HG02571 (cell line): ENCODE results near the gene NEURL2.
A peak's percentile ranks its signal among the peaks of the same experiment; 100 is the strongest.
"Not testable (repeated sequence)": the region's sequence is repeated elsewhere in the genome, so short reads cannot be mapped to it uniquely, and the experiment has no call there.

Experiments used
- ATAC-seq: cut with Tn5 transposase; IDR thresholded peaks from one replicate; pipeline ENCODE4 v1.9.1; 2021; ENCODE audit warnings: mild to moderate bottlenecking, moderate library complexity; ENCODE audit not compliant: unreplicated experiment

Gene NEURL2

DNA sequence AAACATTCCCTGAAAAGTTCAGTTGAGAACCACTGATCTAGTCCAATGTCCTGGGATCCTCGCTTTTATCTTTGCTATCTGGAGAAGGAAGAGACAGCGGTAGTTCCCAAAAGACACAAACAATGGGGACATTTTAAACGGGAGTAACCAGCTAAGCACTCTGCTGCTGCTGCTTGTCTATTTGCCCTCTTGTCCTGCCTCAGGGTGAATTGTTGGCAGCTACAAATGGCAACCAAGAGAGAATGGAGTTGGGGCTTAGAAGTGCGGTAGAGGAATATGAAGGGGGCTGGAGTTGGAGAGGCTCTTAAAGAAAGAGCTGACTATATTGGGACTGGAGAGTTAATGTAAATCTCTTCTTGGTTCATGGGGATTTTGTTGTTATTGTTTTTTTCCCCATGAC lies 16.4 kb downstream of the NEURL2 start:
- ATAC-seq = no peak

DNA sequence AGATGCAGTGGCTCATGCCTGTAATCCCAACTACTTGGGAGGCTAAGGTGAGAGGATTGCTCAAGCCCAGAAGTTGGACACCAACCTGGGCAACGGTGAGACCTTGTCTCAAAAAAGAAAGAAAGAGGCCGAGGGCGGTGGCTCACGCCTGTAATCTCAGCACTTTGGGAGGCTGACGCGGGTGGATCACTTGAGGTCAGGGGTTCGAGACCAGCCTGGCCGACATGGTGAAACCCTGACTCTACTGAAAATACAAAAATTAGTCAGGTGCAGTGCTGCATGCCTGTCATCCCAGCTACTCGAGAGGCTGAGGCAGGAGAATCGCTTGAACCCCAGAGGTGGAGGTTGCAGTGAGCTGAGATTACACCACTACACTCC lies 16.9 kb downstream of the NEURL2 start:
- ATAC-seq = not testable (repeated sequence)

DNA sequence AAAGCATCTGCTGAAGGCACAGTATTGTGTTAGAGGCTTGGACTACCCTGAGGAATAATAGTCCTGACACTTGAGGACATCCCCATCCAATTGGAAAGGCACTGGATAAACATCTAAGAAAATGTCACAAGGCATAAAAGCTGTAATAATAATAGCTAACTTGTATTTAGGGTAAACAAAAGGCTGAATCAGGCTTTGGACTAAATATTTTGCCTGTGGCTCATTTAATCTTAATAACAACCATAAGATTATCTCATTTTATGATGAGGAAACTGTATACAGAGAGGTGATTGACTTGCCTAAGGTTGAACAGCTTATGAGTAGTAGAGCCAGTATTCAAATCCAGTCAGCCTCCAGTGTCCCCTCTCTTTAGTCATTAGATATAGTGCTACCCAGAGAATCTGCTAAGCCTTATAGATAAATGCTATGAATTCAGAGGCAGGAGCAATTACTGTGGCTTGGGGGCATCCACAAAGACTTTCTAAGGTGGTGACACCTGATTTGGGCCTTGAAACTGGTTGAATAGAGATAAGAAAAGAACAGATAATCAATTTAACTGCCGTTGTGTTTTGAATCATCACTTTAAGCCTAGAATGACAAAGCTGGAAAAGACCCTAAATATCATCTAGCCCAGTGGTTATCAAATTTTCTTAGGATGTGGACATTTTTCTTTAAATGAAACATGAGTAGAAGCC lies 17.5 kb downstream of the NEURL2 start:
- ATAC-seq = no peak

DNA sequence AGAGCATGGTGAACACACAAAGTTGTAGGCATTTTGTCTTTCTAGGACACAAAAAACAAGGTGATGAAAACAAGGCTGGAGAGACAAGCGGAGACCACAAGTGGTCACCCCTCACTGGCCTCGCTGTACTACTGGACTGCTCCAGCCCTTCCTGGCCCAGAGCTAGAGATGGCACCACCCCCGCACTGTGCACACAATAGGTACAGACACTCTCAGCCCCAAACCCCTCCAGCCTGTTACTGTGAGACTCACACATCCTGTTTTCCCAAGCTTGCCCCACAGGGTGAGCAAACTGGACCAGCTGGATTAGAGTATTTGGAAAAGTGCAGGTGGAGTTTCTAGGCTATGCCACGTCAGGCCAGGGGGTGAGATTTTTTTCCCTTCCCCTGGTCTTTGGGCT lies 18.4 kb downstream of the NEURL2 start:
- ATAC-seq = no peak

DNA sequence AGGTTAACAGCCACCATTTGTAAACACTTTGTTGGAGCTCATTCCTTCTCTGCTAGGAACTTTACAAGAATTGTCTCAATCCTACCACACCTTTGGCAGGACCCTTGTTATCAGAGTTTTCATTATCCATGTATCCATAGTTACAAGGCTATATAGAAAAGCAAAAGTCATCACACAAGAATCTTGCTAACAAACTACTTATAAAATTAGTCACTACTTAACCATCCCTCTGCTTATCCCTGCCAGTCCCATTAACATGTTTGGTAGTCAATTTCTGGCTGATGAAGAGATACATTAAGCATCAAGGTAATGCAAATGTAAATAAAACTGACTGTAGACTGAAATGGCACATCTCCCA lies 23.2 kb downstream of the NEURL2 start:
- no peak for ATAC-seq

DNA sequence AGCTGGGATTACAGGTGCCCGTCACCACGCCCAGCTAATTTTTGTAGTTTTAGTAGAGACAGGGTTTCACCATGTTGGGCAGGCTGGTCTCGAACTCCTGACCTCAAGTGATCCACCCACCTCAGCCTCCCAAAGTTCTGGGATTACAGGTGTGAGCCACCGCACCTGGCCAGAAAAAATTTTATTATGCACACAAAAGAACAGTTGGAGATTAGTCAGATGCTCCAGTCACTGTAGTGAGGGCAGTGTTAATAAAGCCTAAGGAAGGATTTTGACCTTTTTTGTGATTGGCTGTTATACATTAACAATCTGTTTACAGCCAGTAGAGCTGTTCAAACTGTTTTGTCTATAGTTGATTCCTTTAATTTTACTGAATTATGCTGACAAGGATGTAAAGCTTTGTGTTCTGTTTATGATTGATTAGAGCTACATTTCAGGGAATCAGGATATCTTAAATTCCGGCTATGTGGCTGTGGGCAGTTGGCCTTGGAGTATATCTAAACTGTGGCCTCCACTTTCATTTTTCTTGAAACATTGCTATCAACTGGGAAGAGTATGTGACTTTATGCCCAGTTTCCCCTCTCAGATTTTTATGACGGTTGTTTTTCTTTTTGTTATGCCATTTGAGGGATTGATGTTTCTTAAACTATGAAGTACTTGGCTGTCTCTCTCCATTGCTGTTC lies 23.7 kb downstream of the NEURL2 start:
- ATAC-seq = no peak

DNA sequence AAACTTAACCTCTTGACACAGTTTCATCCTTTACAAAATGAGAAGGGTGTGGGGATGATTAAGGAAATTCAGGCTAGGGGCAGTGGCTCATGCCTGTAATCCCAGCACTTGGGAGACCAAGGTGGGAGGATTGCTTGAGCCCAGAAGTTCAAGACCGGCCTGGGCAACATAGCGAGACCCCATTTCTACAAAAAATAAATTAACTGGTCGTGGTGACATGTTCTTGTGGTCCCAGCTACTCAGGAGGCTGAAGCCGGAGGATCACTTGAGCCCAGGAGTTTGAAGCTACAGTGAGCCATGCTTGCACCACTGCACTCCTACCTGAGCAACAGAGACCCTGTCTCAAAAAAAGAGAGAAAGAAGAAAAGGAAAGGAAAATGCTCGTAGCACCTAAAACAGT lies 24.6 kb downstream of the NEURL2 start:
- ATAC-seq = no peak

DNA sequence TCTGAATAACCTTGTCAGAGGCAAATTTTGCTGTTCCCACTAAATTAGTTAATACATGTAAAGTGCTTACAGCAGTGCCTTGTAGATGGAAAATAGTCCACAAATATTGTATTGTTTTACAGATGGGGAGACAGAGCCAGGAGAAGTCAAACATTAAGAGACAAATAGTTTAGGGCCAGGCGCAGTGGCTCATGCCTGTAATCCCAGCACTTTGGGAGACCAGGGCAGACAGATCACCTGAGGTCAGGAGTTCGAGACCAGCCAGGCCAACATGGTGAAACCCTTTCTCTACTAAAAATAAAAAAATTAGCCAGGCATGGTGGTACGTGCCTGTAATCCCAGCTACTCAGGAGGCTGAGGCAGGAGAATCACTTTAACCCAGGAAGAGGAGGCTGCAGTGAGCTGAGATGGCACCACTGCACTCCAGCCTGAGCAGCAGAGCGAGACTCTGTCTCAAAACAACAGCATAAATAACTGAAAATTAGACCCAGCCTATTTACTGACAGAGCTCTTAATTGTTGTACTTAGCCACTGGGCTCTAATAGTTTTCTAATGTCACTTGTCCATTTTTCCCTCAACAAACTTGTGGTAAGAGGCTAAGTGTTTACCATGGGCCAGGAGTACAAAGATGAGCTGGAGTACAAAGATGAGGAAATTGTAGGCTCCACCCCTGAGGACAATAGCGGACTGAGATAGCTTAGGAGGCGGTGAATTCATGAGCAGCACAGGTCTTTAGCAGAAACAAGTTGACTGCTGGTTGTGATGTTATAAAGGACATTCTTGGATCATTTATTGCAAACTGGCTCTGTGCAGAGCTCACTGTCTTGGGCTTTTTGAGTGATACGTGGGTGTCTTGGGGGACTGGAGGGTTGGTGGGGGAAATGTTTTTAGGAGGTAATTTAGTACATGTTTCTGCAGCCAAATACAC lies 27.2 kb downstream of the NEURL2 start:
- no peak for ATAC-seq

DNA sequence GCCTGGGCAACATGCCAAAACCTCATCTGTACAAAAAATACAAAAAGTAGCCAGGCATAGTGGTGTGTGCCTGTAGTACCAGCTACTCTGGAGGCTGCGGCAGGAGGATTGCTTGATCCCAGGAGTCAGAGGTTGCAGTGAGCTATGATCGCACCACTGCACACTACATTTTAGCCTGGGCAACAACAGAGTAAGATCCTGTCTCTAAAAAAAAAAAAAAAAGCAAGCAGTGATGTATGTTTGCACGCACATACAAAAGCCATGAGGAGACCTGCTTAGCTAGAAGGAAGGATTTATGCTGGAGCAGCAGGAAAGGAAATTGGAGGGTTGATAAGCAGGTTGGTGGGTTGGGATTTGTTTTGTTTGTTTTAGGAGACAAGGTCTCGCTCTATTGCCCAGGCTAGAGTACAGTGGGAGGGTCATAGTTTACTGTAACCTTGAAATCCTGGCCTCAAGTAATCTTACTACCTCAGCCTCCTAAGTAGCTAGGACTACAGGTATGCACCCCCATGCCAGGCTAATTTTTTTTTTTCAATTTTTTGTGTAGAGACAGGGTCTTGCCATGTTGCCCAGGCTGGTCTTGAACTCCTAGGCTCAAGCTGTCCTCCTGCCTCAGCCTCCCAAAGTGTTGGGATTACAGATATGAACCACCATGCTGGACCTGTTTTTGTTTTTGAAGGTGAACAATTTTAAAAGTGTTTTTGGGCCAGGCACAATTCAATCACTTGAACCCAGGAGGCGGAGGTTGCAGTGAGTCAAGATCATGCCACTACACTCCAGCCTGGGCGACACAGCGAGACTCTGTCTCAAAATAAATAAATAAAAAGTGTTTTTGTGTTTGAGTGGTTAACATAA lies 29.6 kb downstream of the NEURL2 start:
- no peak for ATAC-seq

DNA sequence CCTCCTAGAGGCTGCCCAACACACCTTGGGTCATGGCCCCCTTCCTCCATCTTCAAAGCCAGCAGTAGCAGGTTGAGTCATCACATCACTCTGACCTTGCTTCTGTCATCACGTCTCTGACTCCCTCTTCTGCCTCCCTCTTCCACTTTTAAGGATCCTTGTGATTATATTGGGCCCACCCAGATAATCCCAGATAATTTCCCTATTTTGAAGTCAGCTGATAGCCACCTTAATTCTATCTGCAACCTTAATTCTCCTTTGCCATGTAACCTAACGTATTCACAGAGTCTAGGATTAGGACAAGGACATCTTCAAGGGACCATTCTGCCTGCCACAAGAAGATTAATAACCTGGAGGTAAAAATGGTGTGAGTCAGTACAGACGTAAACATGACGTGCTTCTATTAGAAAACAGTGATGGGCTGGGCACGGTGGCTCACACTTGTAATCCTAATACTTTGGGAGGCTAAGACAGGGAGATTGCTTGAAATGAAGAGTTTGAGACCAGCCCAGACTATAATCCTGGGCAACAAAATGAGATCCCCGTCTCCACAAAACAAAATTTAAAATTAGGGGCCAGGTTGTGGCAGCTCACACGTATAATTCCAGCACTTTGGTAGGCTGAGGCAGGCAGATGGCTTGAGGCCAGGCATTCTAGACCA lies 30.3 kb downstream of the NEURL2 start:
- ATAC-seq = no peak

DNA sequence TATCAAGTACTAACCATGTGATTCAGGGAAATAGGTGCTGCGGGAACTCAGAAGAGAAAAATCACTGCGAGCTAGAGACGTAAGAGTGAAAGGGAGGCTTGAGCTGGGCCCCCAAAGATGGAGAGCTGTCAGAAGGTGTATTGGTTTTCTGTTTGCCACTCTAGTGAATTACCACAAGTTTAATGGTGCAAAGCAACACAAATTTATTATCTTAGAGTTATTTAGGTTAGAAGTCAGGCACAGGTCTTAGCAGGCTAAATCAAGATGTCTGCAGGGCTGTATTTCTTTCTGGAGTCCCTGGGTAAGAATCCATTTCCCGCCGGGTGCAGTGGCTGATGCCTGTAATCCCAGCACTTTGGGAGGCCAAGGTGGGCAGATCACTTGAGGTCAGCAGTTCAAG lies 31.1 kb downstream of the NEURL2 start:
- no peak for ATAC-seq

DNA sequence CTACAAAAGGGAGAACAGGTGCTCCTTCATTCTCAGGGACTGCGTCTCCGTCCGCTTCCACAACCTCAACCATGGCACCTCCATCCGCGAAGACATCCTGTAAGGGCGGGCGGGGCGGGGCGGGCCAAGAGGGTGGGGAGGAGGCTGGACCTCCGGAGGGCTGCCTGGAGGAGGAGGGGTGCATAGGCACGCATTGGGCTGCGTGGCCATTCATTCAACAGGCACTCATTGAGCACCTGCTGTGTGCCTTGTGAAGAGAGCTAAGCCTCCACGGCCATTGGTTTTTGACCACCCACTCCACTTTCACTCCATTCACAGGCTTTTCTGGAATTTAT lies 33.2 kb downstream of the NEURL2 start:
- ATAC-seq = no peak

DNA sequence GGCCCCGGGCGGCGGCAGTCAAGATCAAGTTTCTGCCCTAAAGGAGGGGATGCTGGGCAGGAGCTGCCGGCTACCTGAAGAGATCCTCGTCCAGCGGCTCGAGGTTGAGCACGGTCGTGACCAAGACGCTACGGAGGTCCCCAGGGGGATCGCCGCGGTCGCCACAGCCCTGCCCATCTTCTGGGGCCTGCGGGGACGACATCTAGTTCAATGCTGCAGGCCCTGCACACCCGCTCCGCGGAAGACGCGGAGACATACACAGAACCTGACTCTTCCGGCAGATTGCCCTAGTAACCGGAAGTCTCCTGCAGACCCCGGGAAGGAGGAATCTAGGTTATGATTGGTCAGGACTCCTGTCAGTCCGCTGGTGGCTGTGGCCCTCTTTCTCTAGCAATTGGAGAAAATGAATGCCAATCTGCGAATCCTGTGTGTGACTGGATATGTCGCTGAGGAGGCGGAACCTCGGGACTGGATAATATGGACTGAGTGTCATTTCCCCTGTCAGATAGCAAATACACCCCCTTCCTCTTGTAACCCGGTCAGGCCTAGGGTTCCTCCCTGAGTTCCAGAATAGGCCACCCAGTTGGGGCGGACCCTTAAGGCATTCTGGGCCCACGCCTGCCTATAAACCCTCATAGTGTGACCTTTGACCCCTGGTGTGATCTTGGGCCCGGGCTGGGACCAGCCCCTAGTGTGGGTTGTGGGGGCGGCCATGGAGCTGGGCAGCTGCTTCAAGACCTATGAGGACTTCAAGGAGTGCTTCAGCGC lies 33.7 kb downstream of the NEURL2 start, which contains the start of the genes ACOT8 and ZSWIM3:
Gene ACOT8 (minus strand): TSS at position 279 of the 768 bp plus-strand sequence. CDS start 77 bp downstream, at position 202.
Gene ZSWIM3 (plus strand): TSS at position 501 of the 768 bp plus-strand sequence. CDS start 212 bp downstream, at position 713.
- peak; percentile 95 for ATAC-seq

DNA sequence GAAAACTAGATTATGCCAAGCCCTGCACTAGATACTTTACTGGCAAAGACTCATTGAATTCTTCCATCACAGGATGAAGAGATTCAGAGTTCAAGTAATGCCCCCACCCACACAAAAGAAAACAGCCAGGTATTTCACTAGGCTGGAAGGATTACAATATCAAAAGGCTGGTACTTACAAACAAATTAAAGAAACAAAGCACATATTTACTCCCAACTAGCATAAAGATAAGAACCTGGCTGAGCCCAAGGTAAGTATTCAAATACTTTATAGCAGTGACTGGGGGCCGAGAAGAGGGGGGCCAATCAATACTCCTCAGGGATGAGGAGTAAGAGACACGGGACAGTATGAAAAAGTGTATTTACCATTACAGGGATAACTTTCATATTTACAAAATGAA lies 37.5 kb downstream of the NEURL2 start:
- ATAC-seq = no peak

DNA sequence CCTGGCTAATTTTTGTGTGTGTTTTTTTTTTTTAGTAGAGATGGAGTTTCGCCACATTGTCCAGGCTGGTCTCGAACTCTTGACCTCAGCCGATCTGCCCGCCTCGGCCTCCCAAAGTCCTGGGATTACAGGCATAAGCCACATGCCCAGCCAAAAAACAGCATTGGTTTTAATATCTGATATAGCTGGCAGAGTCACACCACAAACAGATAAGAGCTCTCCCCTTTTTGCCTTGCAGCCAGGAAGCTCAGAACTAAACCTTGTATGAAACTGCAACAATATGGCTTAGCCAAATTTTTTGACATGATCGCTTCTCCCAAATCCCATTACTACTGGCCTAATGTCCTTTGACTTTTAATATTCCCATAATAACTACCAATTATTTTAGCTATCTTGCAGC lies 38.7 kb downstream of the NEURL2 start:
- ATAC-seq = no peak

DNA sequence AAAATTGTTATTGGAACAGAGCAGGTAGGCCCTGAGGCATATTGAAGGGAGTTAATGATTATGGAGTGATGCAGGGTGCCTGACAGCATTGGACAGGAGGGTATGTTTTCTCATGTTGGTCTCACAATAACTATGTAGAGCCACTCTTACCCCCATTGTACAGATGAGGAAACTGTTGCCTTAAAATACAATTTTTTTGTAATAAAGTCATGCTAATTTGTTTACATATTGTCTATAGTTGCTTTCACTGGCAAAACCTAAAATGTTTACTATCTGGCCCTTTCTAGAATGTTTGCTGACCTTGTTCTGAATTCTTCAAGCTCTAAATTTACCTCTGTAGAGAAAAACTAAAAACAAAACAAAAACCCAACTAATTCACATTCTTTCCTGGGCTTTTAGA lies 39.5 kb downstream of the NEURL2 start:
- no peak for ATAC-seq

DNA sequence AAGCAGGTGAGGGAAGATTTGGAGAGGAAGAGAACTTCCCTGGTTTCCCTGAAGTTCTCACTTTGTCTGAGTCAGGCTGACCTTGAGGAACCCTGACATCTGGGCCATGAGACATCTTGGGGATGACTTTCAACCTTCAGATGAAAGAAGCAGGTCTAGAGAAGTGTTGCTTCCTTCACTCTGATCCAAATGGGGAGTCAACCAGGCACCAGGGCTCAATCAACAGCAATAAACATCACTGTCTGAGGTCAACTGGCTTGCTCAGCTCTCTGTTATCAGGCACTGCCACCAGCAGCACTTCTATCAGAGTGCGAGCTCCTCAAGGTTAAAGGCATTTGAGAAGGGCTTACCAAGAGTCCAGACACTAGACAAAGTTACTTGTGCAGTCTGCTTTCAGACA lies 40.1 kb downstream of the NEURL2 start:
- no peak for ATAC-seq

DNA sequence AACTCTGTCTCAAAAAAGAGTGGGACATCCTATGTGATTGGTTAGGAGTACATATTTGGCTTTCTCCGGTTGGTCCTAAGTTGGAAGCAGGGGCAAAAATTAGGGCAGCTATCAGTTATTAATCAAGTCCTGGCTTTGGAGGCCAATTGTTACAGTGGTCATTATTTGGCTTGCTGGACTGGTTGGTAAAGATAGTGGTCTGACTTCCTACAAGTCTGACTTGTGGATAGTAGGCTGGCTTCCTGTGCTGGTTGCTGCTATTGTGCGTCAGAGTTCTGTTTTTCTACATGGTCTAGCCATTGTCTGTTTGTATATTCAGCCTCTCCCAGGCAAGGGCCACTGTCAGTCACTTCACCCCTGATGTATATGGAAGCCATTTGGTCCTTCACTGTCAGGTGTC lies 40.8 kb downstream of the NEURL2 start:
- ATAC-seq = no peak

DNA sequence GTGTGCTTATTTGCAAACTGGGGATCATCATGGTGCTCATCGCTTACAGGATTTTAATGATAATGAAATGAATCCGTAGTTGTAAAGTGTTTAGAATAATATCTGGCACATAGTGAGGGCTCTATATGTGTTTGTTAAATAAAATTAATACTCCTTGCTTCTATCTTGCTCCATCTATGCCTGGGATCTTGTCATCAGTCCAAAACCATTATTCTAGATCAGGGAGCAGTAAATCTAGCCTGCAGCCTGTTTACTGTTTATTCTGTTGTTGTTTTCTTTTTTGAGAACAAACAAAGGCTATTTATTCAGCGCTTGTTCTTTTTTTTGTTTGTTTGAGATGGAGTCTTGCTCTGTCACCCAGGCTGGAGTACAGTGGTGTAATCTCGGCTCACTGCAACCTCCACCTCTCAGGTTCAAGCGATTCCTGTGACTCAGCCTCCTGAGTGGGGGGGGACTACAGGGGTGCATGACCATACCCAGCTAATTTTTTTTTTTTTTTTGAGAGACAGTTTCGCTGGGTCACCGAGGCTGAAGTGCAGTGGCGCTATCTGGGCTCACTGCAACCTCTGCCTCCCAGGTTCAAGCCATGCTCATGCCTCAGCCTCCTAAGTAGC lies 41.9 kb downstream of the NEURL2 start:
- ATAC-seq = no peak
